Progenitor cell of endocrine pancreas (in vitro differentiated cells): ENCODE measurements around the gene C5orf58. TPM values are rescaled to one million over a fixed set of nuclear protein-coding genes. Genes with fewer than 3 reads are reported as not detected.

Experiments
- DNase-seq: peaks from one replicate; pipeline ENCODE4 v3.0.0; 2021; ENCODE audit warnings: low spot score; ENCODE audit not compliant: unreplicated experiment
- H3K27ac Mint-ChIP-seq: 2 replicates; pipeline ENCODE4 v1.8.0; 2021; ENCODE audit warnings: mild to moderate bottlenecking, moderate library complexity, mixed read lengths
- H3K27me3 Mint-ChIP-seq: 2 replicates; pipeline ENCODE4 v1.8.0; 2021; ENCODE audit warnings: mixed read lengths
- H3K36me3 Mint-ChIP-seq: 2 replicates; pipeline ENCODE4 v1.8.0; 2022; ENCODE audit warnings: mixed read lengths; ENCODE audit not compliant: insufficient read depth
- H3K4me1 Mint-ChIP-seq: 2 replicates; pipeline ENCODE4 v1.8.0; 2021; ENCODE audit warnings: low read depth, mixed read lengths
- H3K4me3 Mint-ChIP-seq: 2 replicates; pipeline ENCODE4 v1.8.0; 2021; ENCODE audit warnings: low read depth, mild to moderate bottlenecking, moderate library complexity, mixed read lengths
- H3K9me3 Mint-ChIP-seq: 2 replicates; pipeline ENCODE4 v1.8.0; 2021; ENCODE audit warnings: low read depth, mixed read lengths
- total RNA-seq: library from RNA; stranded (reverse); gene quantifications from 2 replicates; pipeline ENCODE4 v1.2.1, GENCODE V29; 2021
- TF ChIP-seq, protein P1 (sequence below): fragments of 200-600 bp; sonication (generic); IDR thresholded peaks from one replicate; pipeline ENCODE4 v1.5.0; 2021; ENCODE audit warnings: antibody characterized with exemption, mild to moderate bottlenecking; ENCODE audit not compliant: unreplicated experiment

The C5orf58 gene
- total RNA-seq, 1 donor from 2014 or later = not detected

GRCh38 chr5:170202117-170202516 is 30.7 kb upstream of the C5orf58 start:
- Mint-ChIP-seq H3K27ac (no peak overlapping the region), H3K36me3 (no peaks in the 10 kb centered on the region), H3K4me1 (peaks cover 13% of the 10 kb centered on the region), H3K4me3 (no peak overlapping the region), H3K27me3 (peaks cover 18% of the 10 kb centered on the region), H3K9me3 (no peaks in the 10 kb centered on the region)
- TF ChIP-seq, protein P1, sequence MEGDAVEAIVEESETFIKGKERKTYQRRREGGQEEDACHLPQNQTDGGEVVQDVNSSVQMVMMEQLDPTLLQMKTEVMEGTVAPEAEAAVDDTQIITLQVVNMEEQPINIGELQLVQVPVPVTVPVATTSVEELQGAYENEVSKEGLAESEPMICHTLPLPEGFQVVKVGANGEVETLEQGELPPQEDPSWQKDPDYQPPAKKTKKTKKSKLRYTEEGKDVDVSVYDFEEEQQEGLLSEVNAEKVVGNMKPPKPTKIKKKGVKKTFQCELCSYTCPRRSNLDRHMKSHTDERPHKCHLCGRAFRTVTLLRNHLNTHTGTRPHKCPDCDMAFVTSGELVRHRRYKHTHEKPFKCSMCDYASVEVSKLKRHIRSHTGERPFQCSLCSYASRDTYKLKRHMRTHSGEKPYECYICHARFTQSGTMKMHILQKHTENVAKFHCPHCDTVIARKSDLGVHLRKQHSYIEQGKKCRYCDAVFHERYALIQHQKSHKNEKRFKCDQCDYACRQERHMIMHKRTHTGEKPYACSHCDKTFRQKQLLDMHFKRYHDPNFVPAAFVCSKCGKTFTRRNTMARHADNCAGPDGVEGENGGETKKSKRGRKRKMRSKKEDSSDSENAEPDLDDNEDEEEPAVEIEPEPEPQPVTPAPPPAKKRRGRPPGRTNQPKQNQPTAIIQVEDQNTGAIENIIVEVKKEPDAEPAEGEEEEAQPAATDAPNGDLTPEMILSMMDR = no peak
- DNase-seq = no peak

GRCh38 chr5:170204202-170204601 is 28.6 kb upstream of the C5orf58 start:
- H3K9me3 Mint-ChIP-seq = no peaks in the 10 kb centered on the region
- H3K4me1 Mint-ChIP-seq = peaks cover 15% of the 10 kb centered on the region
- no peaks in the 10 kb centered on the region for H3K36me3 Mint-ChIP-seq
- DNase-seq = no peak
- peaks cover 11% of the 10 kb centered on the region for H3K27me3 Mint-ChIP-seq
- no peak overlapping the region for H3K4me3 Mint-ChIP-seq
- TF ChIP-seq, protein P1 = no peak
- no peak overlapping the region for H3K27ac Mint-ChIP-seq

DNA sequence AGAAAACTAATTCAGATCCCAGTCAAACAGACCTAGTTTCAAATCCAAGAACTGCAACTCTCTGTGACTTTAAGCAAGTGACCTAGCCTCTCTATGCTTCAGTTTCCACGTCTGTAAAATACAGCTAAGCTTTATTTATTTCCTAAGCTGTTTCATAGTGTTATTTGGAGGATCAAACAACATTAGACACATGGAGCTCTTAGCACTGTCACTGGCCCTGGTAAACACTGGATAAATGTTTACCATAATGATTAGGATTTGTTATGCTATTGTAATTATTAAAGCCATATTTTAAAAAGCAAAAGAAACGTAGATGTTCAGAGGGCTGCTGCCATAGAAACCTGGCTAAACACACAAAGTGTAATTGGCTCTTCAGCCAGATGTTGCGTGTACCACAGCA is 26.6 kb upstream of the C5orf58 start:
- Mint-ChIP-seq H3K4me1 (peaks cover 18% of the 10 kb centered on the region), H3K27ac (no peak overlapping the region), H3K9me3 (peaks cover 5% of the 10 kb centered on the region), H3K36me3 (no peaks in the 10 kb centered on the region), H3K4me3 (no peak overlapping the region), H3K27me3 (peaks cover 11% of the 10 kb centered on the region)
- DNase-seq = no peak
- TF ChIP-seq, protein P1 = no peak

DNA sequence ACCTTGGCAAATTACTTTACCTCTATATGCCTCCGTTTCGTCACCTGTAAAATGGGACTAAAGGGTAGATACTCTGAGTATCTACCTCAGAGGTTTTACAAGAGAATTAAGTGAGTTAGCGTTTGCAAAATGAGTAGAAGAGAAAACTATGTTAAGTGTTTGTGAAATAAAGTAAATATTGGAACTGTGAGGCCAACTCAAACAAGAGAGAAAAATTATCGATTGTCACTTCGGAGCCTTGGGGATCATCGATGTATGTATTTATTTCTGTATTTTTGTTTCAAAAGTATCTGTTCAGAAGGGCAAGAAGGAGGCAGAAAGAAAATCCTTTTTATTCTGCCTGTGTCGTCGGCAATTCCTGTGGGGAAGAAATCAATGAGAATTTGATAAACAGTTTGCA is 25.8 kb upstream of the C5orf58 start:
- Mint-ChIP-seq H3K36me3 (no peaks in the 10 kb centered on the region), H3K4me1 (peaks cover 18% of the 10 kb centered on the region), H3K9me3 (peaks cover 5% of the 10 kb centered on the region), H3K4me3 (no peak overlapping the region), H3K27me3 (peaks cover 11% of the 10 kb centered on the region), H3K27ac (no peak overlapping the region)
- DNase-seq = no peak
- TF ChIP-seq, protein P1 = no peak

- peaks cover 8% of the 10 kb centered on the region for H3K4me1 Mint-ChIP-seq
- H3K27ac Mint-ChIP-seq = no peak overlapping the region
- H3K27me3 Mint-ChIP-seq = no peaks in the 10 kb centered on the region
- peaks cover 5% of the 10 kb centered on the region for H3K9me3 Mint-ChIP-seq
- DNase-seq = no peak
- H3K4me3 Mint-ChIP-seq = no peak overlapping the region
- TF ChIP-seq, protein P1 = no peak
- no peaks in the 10 kb centered on the region for H3K36me3 Mint-ChIP-seq
Observed at GRCh38 chr5:170211575-170212334, 21.0 kb upstream of the C5orf58 start.
